AG04450 (cell line): Measurements from ENCODE around the gene MACO1. TPM values are rescaled to one million over a fixed set of nuclear protein-coding genes. Genes with fewer than 3 reads are reported as not detected.

Experiments
- CTCF ChIA-PET: fragments of 300-600, 350-600 bp; formaldehyde crosslinking; extraction: SDS; loops from one replicate; lab custom pipeline; 2022; ENCODE audit warnings: antibody characterized with exemption, inconsistent platforms; lab: Charles Lee
- POLR2A ChIA-PET: fragments of 350-600 bp; formaldehyde crosslinking; extraction: SDS; loops from one replicate; lab custom pipeline; 2021; ENCODE audit warnings: antibody characterized with exemption, inconsistent platforms; lab: Yijun Ruan, JAX
- DNase-seq: peaks from one replicate; pipeline ENCODE4 v3.0.0-alpha.2; 2011; ENCODE audit warnings: low read depth, low spot score
- H3K27ac ChIP-seq: one replicate; pipeline ENCODE4 v1.5.1; 2012; ENCODE audit warnings: low read depth, low read length, control low read depth
- H3K27me3 ChIP-seq: one replicate; pipeline ENCODE4 v1.6.0; 2012; ENCODE audit warnings: low read length; ENCODE audit not compliant: control insufficient read depth, insufficient read depth
- H3K4me3 ChIP-seq: 2 replicates; pipeline ENCODE4 v1.5.1; 2011; ENCODE audit warnings: mild to moderate bottlenecking, low read depth, low read length, control low read depth
- H3K9me3 ChIP-seq: 2 replicates; pipeline ENCODE4 v1.5.1; 2012; ENCODE audit warnings: low read length; ENCODE audit not compliant: control insufficient read depth, insufficient read depth
- CTCF ChIP-seq: IDR thresholded peaks from 2 replicates; pipeline ENCODE4 v1.5.1; 2011; ENCODE audit warnings: low read depth, low read length, control low read depth, inconsistent platforms
- polyA plus RNA-seq: library from polyadenylated mRNA; depleted of rRNA; stranded (reverse); fragments of >200 nt; gene quantifications from 2 replicates; pipeline ENCODE4 v1.2.3, GENCODE V29; 2011

Gene MACO1
- polyA plus RNA-seq, 1 experiment, result 16.7 TPM

- H3K9me3 ChIP-seq, result no peaks in the 10 kb centered on the region
- no peaks in the 10 kb centered on the region for H3K27me3 ChIP-seq
- ChIA-PET CTCF (interaction anchor here (0.6 to 1.9 kb wide), 4 partner anchors 10 to 309 kb away, joined by 3 to 10 read pairs (median 5); no protein-coding TSS in a partner anchor), POLR2A (no interaction called here)
- H3K4me3 ChIP-seq, result no peak overlapping the region
- no peak for TF ChIP-seq CTCF
- no peak overlapping the region for H3K27ac ChIP-seq
- DNase-seq, result no peak
These were observed 45.7 kb downstream of the MACO1 start for GRCh38 chr1:25476186-25477097.

GRCh38 chr1:25477448-25478034 lies 46.8 kb downstream of the MACO1 start:
- Histone ChIP-seq H3K27ac (no peak overlapping the region), H3K4me3 (no peak overlapping the region), H3K27me3 (no peaks in the 10 kb centered on the region), H3K9me3 (no peaks in the 10 kb centered on the region)
- CTCF ChIA-PET, result interaction anchor here (2.4 kb wide), 1 partner anchor 10 kb away, joined by 15 read pairs; no protein-coding TSS in a partner anchor
- POLR2A ChIA-PET, result no interaction called here
- no peak for DNase-seq
- no peak for TF ChIP-seq CTCF

GRCh38 chr1:25478633-25479032 lies 47.9 kb downstream of the MACO1 start:
- Histone ChIP-seq H3K4me3 (no peak overlapping the region), H3K27ac (no peak overlapping the region), H3K9me3 (no peaks in the 10 kb centered on the region), H3K27me3 (no peaks in the 10 kb centered on the region)
- ChIA-PET CTCF (interaction anchor here (2.4 kb wide), 1 partner anchor 9 kb away, joined by 15 read pairs; no protein-coding TSS in a partner anchor), POLR2A (no interaction called here)
- no peak for DNase-seq
- no peak for TF ChIP-seq CTCF

- CTCF ChIA-PET, result interaction anchor here (0.6 kb wide), 1 partner anchor 153 kb away, joined by 4 read pairs; no protein-coding TSS in a partner anchor
- Histone ChIP-seq H3K9me3 (no peaks in the 10 kb centered on the region), H3K27ac (no peak overlapping the region), H3K27me3 (no peaks in the 10 kb centered on the region), H3K4me3 (no peak overlapping the region)
- TF ChIP-seq CTCF, result no peak
- POLR2A ChIA-PET, result no interaction called here
- no peak for DNase-seq
These were observed 50.9 kb downstream of the MACO1 start for GRCh38 chr1:25481625-25482024.
